K562 (cell line): ENCODE results near the gene SPEG. TPM values are rescaled to one million over a fixed set of nuclear protein-coding genes. Genes with fewer than 3 reads are reported as not detected.

Experiments used
- ATAC-seq: fragments of 200-7000 bp; cut with Tn5 transposase; 3 replicates; pipeline ENCODE4 v1.9.1; 2020; ENCODE audit warnings: moderate library complexity
- BruUV-seq: library from RNA; stranded (reverse); fragments of 400-500 nt; replicated peaks from 2 replicates; lab custom pipeline; 2021; lab: Mats Ljungman, UMichigan
- CTCF ChIA-PET: fragments of 300-600 bp; formaldehyde crosslinking; extraction: SDS; loops from one replicate; lab custom pipeline; 2021; ENCODE audit warnings: low intra/inter-chr PET ratio; lab: Yijun Ruan, JAX
- POLR2A ChIA-PET: fragments of 300-600, 350-650 bp; sonication (Branson Sonifier 250); formaldehyde crosslinking; extraction: SDS; loops from one replicate; lab custom pipeline; 2021; ENCODE audit warnings: antibody characterized with exemption, inconsistent platforms; lab: Yijun Ruan, JAX
- DNase-seq, 4 experiments: peaks; one replicate each; pipeline versions ENCODE4 v3.0.0 to v3.0.0-alpha.2; 2011 to 2018; ENCODE audit warnings: low spot score in 3 of 4, mixed read lengths in 3 of 4; ENCODE audit errors: extremely low read depth in 1 of 4
- FAIRE-seq: peaks from 2 replicates; lab custom pipeline; 2011; peaks lifted over from hg19 to GRCh38; lab: Jason Lieb, UNC
- H2AFZ ChIP-seq: 2 replicates; pipeline ENCODE4 v1.6.0; 2011; ENCODE audit warnings: low read depth, low read length, control low read depth, inconsistent platforms
- H3K27ac ChIP-seq: fragments of 200-600 bp; 3 replicates; pipeline ENCODE4 v1.8.0; 2011; ENCODE audit warnings: low read depth, mild to moderate bottlenecking, control low read depth, inconsistent platforms, low read length, moderate library complexity, mixed read lengths; ENCODE audit errors: extremely low read depth
- H3K27me3 ChIP-seq, 2 experiments: fragments of 300-600 bp in 1 of 2; 2 replicates in 1 of 2; 3 replicates in 1 of 2; pipeline versions ENCODE4 v1.6.0 to v1.8.0; 2011; ENCODE audit warnings: inconsistent platforms in 2 of 2, low read length in 2 of 2, mild to moderate bottlenecking in 1 of 2, mixed read lengths in 1 of 2, moderate library complexity in 1 of 2; ENCODE audit not compliant: control insufficient read depth in 2 of 2, insufficient read depth in 2 of 2
- H3K36me3 ChIP-seq: fragments of 300-600 bp; 3 replicates; pipeline ENCODE4 v1.8.0; 2011; ENCODE audit warnings: mild to moderate bottlenecking, low read length, inconsistent platforms; ENCODE audit not compliant: control insufficient read depth, insufficient read depth
- H3K4me1 ChIP-seq, 2 experiments: fragments of 200-600 bp in 1 of 2; replicated peaks in 1 of 2; 2 replicates in 1 of 2; 3 replicates in 1 of 2; pipeline versions ENCODE4 v1.5.1 to v1.8.0; 2011; ENCODE audit warnings: inconsistent platforms in 2 of 2, low read length in 2 of 2, mild to moderate bottlenecking in 1 of 2, mixed read lengths in 1 of 2, moderate library complexity in 1 of 2; ENCODE audit not compliant: control insufficient read depth in 2 of 2, insufficient read depth in 2 of 2
- H3K4me2 ChIP-seq: 2 replicates; pipeline ENCODE4 v1.6.1; 2011; ENCODE audit warnings: low read length, control low read depth, inconsistent platforms, mixed read lengths; ENCODE audit not compliant: insufficient read depth
- H3K4me3 ChIP-seq: fragments of 200-600 bp; sonication (generic), shearing (Covaris generic); 2 replicates; pipeline ENCODE4 v1.5.1; 2016; ENCODE audit warnings: control low read depth, inconsistent platforms
- H3K79me2 ChIP-seq: fragments of 200-600 bp; 3 replicates; pipeline ENCODE4 v1.8.0; 2011; ENCODE audit warnings: low read length, inconsistent platforms; ENCODE audit not compliant: control insufficient read depth, insufficient read depth
- H3K9ac ChIP-seq, 2 experiments: 2 replicates each; pipeline versions ENCODE4 v1.6.0 to v1.6.1; 2011; ENCODE audit warnings: low read depth in 2 of 2, low read length in 2 of 2, control low read depth in 1 of 2, inconsistent platforms in 1 of 2, mild to moderate bottlenecking in 1 of 2, mixed read lengths in 1 of 2; ENCODE audit not compliant: insufficient read depth in 1 of 2
- H3K9me1 ChIP-seq: one replicate; pipeline ENCODE4 v1.6.0; 2011; ENCODE audit warnings: inconsistent platforms, mild to moderate bottlenecking, low read length, moderate library complexity; ENCODE audit not compliant: control insufficient read depth, insufficient read depth
- H3K9me3 ChIP-seq: replicated peaks from 2 replicates; pipeline ENCODE4 v1.5.1; 2011; ENCODE audit warnings: low read depth, low read length, inconsistent platforms; ENCODE audit not compliant: control insufficient read depth, insufficient read depth
- H4K20me1 ChIP-seq: replicated peaks from 2 replicates; pipeline ENCODE4 v1.6.1; 2011; ENCODE audit warnings: low read length, inconsistent platforms, mixed read lengths; ENCODE audit not compliant: control insufficient read depth, insufficient read depth
- ATF1 ChIP-seq, 2 experiments: fragments of 450-650 bp in 1 of 2; IDR thresholded peaks; 2 replicates each; pipeline ENCODE4 v1.6.1; 2016; ENCODE audit warnings: missing compliant biosample characterization in 1 of 2, missing genetic modification characterization in 1 of 2
- BHLHE40 ChIP-seq: IDR thresholded peaks from 2 replicates; pipeline ENCODE4 v1.6.1; 2011; ENCODE audit warnings: low read length, improper control_type of control experiment
- GATAD2B ChIP-seq: fragments of 450-650 bp; IDR thresholded peaks from 2 replicates; pipeline ENCODE4 v1.6.1; 2017; ENCODE audit warnings: mild to moderate bottlenecking, borderline replicate concordance
- JUND ChIP-seq, 2 experiments: IDR thresholded peaks; 2 replicates in 1 of 2; 3 replicates in 1 of 2; pipeline ENCODE4 v1.6.1; 2011; ENCODE audit warnings: borderline replicate concordance in 2 of 2, low read depth in 2 of 2, low read length in 2 of 2, improper control_type of control experiment in 1 of 2, missing biosample characterization in 1 of 2, missing genetic modification characterization in 1 of 2, missing genetic modification reagents in 1 of 2
- MTA3 ChIP-seq: fragments of 450-650 bp; formaldehyde crosslinking; IDR thresholded peaks from 2 replicates; pipeline ENCODE4 v1.6.1; 2017; ENCODE audit warnings: mild to moderate bottlenecking, borderline replicate concordance
- MYC ChIP-seq, 2 experiments: fragments of 250-450 bp in 1 of 2; sonication (Bioruptor Pico) in 1 of 2; IDR thresholded peaks; 2 replicates each; pipeline versions ENCODE4 v1.5.1 to v1.6.1; 2012 to 2021; ENCODE audit warnings: low read depth in 2 of 2, borderline replicate concordance in 1 of 2, improper control_type of control experiment in 1 of 2, low read length in 1 of 2, mild to moderate bottlenecking in 1 of 2, moderate library complexity in 1 of 2
- RBFOX2 ChIP-seq: fragments of 200-400 bp; formaldehyde crosslinking; IDR thresholded peaks from 2 replicates; pipeline ENCODE4 v1.6.1; 2017; ENCODE audit warnings: low read depth, mild to moderate bottlenecking, low read length, moderate library complexity
- SAFB ChIP-seq: fragments of 200-400 bp; formaldehyde crosslinking; IDR thresholded peaks from 2 replicates; pipeline ENCODE4 v1.6.1; 2017; ENCODE audit warnings: low read depth, low read length, borderline replicate concordance
- SOX6 ChIP-seq: fragments of 450-650 bp; IDR thresholded peaks from 2 replicates; pipeline ENCODE4 v1.6.1; 2014; ENCODE audit warnings: mild to moderate bottlenecking
- STAT5B ChIP-seq: fragments of 250-450 bp; sonication (Bioruptor Pico); IDR thresholded peaks from 2 replicates; pipeline ENCODE4 v1.8.0; 2021; ENCODE audit warnings: mild to moderate bottlenecking, inconsistent platforms
- ZNF75A ChIP-seq: fragments of 450-650 bp; formaldehyde crosslinking; IDR thresholded peaks from 2 replicates; pipeline ENCODE4 v1.4.0; 2020; ENCODE audit warnings: mild to moderate bottlenecking
- WGBS: fragments of 100-300 bp; shearing (Covaris generic); methylation state at CpG from one replicate; pipeline ENCODE4 v1.1.6; 2016; ENCODE audit warnings: low coverage, mixed read lengths; ENCODE audit not compliant: insufficient coverage; ENCODE audit errors: missing lambda C conversion rate; 5-methylcytosine and 5-hydroxymethylcytosine counted together
- in situ Hi-C: fragments of 300-500 bp; cut with MboI; formaldehyde crosslinking; loops from 4 replicates; pipeline ENCODE4 v1.15.0; 2018; ENCODE audit warnings: inconsistent platforms, mixed read lengths
- intact Hi-C: fragments of 100-400 bp; cut with micrococcal nuclease; formaldehyde crosslinking; loops from 2 replicates; pipeline ENCODE4 v1.14.2; 2022
- polyA plus RNA-seq, 8 experiments: library from polyadenylated mRNA; depleted of rRNA in 4 of 8; stranded (reverse) in 5 of 8; unstranded in 3 of 8; fragments of >200 nt; fragmentation: Nextera tagmentation in 2 of 8; fragmentation: Illumina TruSeq in 1 of 8; extraction: Ambion mirVana in 2 of 8; extraction: Trizol in 1 of 8; gene quantifications; 2 replicates each; pipeline versions ENCODE4 v1.2.1 to v1.2.3, GENCODE V29; 2011 to 2014; ENCODE audit warnings: inconsistent platforms in 1 of 8, missing spikeins in 1 of 8
- total RNA-seq, 7 experiments: library from RNA; depleted of rRNA in 6 of 7; stranded (reverse); fragments of >200 nt in 6 of 7; fragmentation: Illumina TruSeq in 2 of 7; extraction: Trizol in 2 of 7; gene quantifications; 2 replicates each; pipeline versions ENCODE4 v1.2.1 to v1.2.3, GENCODE V29; 2011 to 2021; ENCODE audit warnings: low replicate concordance in 1 of 7
- TF ChIP-seq, protein P1 (sequence below), 2 experiments: fragments of 450-650 bp; conservative IDR thresholded peaks; 2 replicates each; pipeline ENCODE4 v1.6.1; 2017; ENCODE audit warnings: mild to moderate bottlenecking in 2 of 2, moderate library complexity in 2 of 2
- TF ChIP-seq, protein P2 (sequence below): fragments of 450-650 bp; IDR thresholded peaks from 2 replicates; pipeline ENCODE4 v1.6.1; 2014; ENCODE audit warnings: low read depth, mild to moderate bottlenecking, moderate library complexity, borderline replicate concordance

SPEG gene
- total and polyA plus RNA-seq, 9 of the 15 experiments (the other 6 are each of a cell fraction or from before 2014, with no cell fraction given) = 0.49 to 8.7 (median 3.0) TPM

DNA sequence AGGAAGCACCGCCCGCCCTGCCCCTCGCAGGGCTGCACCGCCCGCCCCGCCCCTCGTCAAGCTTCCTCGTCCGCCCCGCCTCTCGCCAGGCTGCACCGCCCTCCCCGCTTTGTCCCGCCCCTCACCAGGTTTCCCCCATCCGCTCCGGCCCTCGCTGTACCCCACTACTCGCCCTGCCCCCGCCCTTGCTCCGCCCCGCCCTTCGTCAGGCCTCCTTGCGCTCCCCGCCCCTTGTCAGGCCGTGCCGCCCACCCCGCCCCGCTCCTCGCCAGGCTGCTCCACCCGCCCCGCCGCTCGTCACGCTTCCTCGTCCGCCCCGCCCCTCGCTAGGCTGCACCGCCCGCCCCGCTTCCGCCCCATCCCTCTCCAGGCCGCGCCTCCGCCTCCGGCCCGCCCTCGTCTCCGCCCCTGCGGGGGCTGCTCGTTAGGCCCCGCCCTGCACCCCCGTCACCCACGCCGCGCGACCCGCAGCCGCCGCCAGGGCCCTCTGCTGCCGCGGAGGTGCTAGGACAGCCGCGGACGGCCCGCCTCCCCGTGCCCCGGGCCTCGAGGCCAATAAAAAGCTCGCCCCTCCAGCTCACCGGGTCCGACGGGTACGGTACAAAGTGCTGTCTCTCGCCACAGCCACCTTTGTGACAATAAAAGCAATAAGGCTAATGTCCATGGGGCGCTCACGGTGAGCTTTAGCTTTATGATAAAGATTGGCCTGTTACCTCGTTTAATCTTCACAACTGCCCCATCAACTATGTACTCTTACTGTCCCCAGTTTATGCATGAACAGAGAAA, 46.3 kb upstream of the SPEG start:
- ATAC-seq (peak; percentile 91), DNase-seq (peak; percentile 93 to 95 (median 94)), FAIRE-seq (peak; percentile 23)
- peaks cover 10% of the 10 kb centered on the region for H3K79me2 ChIP-seq
- no peaks in the 10 kb centered on the region for H3K9me3 ChIP-seq
- H3K27ac ChIP-seq = peak overlapping the region; percentile 88
- peaks cover 33% of the 10 kb centered on the region; the same call in 2 of the 3 replicates for H3K36me3 ChIP-seq
- H3K4me1 ChIP-seq = peaks cover 17 to 27% of the 10 kb centered on the region in 2 experiments; a peak in 4 of 5 replicates
- H3K4me3 ChIP-seq = peak overlapping the region; percentile 37
- intact Hi-C loops (no loop called here), in situ Hi-C loops (no loop called here)
- peak overlapping the region; percentile 99 for H2AFZ ChIP-seq
- peak overlapping the region; percentile 88 for H3K4me2 ChIP-seq
- ChIA-PET POLR2A (interaction anchor here (0.5 to 2.1 kb wide), 10 partner anchors 10 to 730 kb away, joined by 3 to 6 read pairs (median 4); partner anchors contain the start of gene DNAJB2), CTCF (interaction anchor here (0.7 kb wide), 1 partner anchor 331 kb away, joined by 3 read pairs; no protein-coding TSS in a partner anchor)
- no TSS peak for BruUV-seq
- 0% methylated on average over 3 of the region's 78 CpGs for WGBS
- H4K20me1 ChIP-seq = no peaks in the 10 kb centered on the region
- H3K9me1 ChIP-seq = peaks cover 10% of the 10 kb centered on the region
- H3K27me3 ChIP-seq = no peaks in the 10 kb centered on the region
- peak overlapping the region; percentile 63 to 71; a peak in 3 of 4 replicates for H3K9ac ChIP-seq
- TF ChIP-seq JUND (IDR thresholded peaks at IDR 0.05; ENCODE audit: borderline replicate concordance, low read depth, low read length) (peak; percentile 34; the same call in 1 of the 2 replicates), JUND (tag; IDR thresholded peaks at IDR 0.05; ENCODE audit: borderline replicate concordance, low read depth, low read length) (no peak), SOX6 (peak; percentile 24; the same call in 1 of the 2 replicates), STAT5B (CRISPR knock-in tag) (no peak), ZNF75A (CRISPR knock-in tag) (no peak), MTA3 (peak; percentile 56; the same call in 1 of the 2 replicates), BHLHE40 (peak; percentile 22; the same call in 1 of the 2 replicates), MYC (IDR thresholded peaks at IDR 0.05; ENCODE audit: low read depth, low read length) (peak; percentile 49; the same call in 1 of the 2 replicates), MYC (CRISPR knock-in tag; IDR thresholded peaks at IDR 0.05; ENCODE audit: borderline replicate concordance, low read depth) (no peak), RBFOX2 (peak; percentile 71), ATF1 (CRISPR knock-in tag; IDR thresholded peaks at IDR 0.05) (no peak), ATF1 (tag; IDR thresholded peaks at IDR 0.05) (peak; percentile 70), GATAD2B (peak; percentile 94), SAFB (peak; percentile 99)
- TF ChIP-seq, protein P1, sequence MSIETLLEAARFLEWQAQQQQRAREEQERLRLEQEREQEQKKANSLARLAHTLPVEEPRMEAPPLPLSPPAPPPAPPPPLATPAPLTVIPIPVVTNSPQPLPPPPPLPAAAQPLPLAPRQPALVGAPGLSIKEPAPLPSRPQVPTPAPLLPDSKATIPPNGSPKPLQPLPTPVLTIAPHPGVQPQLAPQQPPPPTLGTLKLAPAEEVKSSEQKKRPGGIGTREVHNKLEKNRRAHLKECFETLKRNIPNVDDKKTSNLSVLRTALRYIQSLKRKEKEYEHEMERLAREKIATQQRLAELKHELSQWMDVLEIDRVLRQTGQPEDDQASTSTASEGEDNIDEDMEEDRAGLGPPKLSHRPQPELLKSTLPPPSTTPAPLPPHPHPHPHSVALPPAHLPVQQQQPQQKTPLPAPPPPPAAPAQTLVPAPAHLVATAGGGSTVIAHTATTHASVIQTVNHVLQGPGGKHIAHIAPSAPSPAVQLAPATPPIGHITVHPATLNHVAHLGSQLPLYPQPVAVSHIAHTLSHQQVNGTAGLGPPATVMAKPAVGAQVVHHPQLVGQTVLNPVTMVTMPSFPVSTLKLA (conservative IDR thresholded peaks at IDR 0.05) = peak in 1 of 2 experiments; percentile 47; a peak in 2 of 4 replicates
- TF ChIP-seq, protein P2, sequence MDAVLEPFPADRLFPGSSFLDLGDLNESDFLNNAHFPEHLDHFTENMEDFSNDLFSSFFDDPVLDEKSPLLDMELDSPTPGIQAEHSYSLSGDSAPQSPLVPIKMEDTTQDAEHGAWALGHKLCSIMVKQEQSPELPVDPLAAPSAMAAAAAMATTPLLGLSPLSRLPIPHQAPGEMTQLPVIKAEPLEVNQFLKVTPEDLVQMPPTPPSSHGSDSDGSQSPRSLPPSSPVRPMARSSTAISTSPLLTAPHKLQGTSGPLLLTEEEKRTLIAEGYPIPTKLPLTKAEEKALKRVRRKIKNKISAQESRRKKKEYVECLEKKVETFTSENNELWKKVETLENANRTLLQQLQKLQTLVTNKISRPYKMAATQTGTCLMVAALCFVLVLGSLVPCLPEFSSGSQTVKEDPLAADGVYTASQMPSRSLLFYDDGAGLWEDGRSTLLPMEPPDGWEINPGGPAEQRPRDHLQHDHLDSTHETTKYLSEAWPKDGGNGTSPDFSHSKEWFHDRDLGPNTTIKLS = 0 out of 2 replicates have a peak, but pooled peaks have one; percentile 21
